GM23338 (cell line): ENCODE results near the gene CMPK1. TPM values are rescaled to one million over a fixed set of nuclear protein-coding genes. Genes with fewer than 3 reads are reported as not detected.

Experiments used
- ATAC-seq: fragments of 200-7000 bp; cut with Tn5 transposase; 3 replicates; pipeline ENCODE4 v1.9.1; 2020
- DNase-seq: peaks from one replicate; pipeline ENCODE4 v3.0.0-alpha.2; 2015; ENCODE audit warnings: low spot score
- H2AFZ ChIP-seq: fragments of 200-600 bp; sonication (generic); 2 replicates; pipeline ENCODE4 v1.8.0; 2016; ENCODE audit warnings: antibody characterized with exemption, mild to moderate bottlenecking, moderate library complexity
- H3F3A ChIP-seq: fragments of 200-600 bp; sonication (generic); replicated peaks from 2 replicates; pipeline ENCODE4 v1.8.0; 2017; ENCODE audit warnings: antibody characterized with exemption, mixed run types, low read depth
- H3K27ac ChIP-seq: fragments of 200-600 bp; sonication (generic); 2 replicates; pipeline ENCODE4 v1.6.1; 2016; ENCODE audit warnings: low read depth
- H3K27me3 ChIP-seq: fragments of 200-600 bp; sonication (generic); 2 replicates; pipeline ENCODE4 v1.8.0; 2016; ENCODE audit warnings: mild to moderate bottlenecking, mixed run types, moderate library complexity; ENCODE audit not compliant: insufficient read depth
- H3K36me3 ChIP-seq: fragments of 200-600 bp; sonication (generic); 2 replicates; pipeline ENCODE4 v1.8.0; 2016; ENCODE audit warnings: mild to moderate bottlenecking; ENCODE audit not compliant: insufficient read depth
- H3K4me1 ChIP-seq: fragments of 200-600 bp; sonication (generic); 2 replicates; pipeline ENCODE4 v1.8.0; 2016; ENCODE audit warnings: mild to moderate bottlenecking, moderate library complexity; ENCODE audit not compliant: insufficient read depth
- H3K4me2 ChIP-seq: fragments of 200-600 bp; sonication (generic); 2 replicates; pipeline ENCODE4 v1.7.1; 2017; ENCODE audit warnings: mixed run types
- H3K4me3 ChIP-seq: fragments of 200-600 bp; sonication (generic); 2 replicates; pipeline ENCODE4 v1.6.1; 2016; ENCODE audit warnings: mixed run types
- H3K79me2 ChIP-seq: fragments of 200-600 bp; sonication (generic); replicated peaks from 2 replicates; pipeline ENCODE4 v1.8.0; 2017; ENCODE audit warnings: mild to moderate bottlenecking; ENCODE audit not compliant: insufficient read depth
- H3K9me2 ChIP-seq: fragments of 200-600 bp; sonication (generic); 2 replicates; pipeline ENCODE4 v1.8.0; 2017; ENCODE audit not compliant: insufficient read depth
- H4K20me1 ChIP-seq: fragments of 200-600 bp; sonication (generic); replicated peaks from 2 replicates; pipeline ENCODE4 v1.8.0; 2017; ENCODE audit warnings: mild to moderate bottlenecking; ENCODE audit not compliant: insufficient read depth
- H3K27ac Mint-ChIP-seq: 2 replicates; pipeline ENCODE4 v1.8.0; 2020; ENCODE audit warnings: inconsistent platforms, mild to moderate bottlenecking, moderate library complexity, mixed read lengths
- H3K27me3 Mint-ChIP-seq: 3 replicates; pipeline ENCODE4 v1.8.0; 2022; ENCODE audit warnings: low read depth, mild to moderate bottlenecking, moderate library complexity, mixed read lengths, inconsistent platforms; ENCODE audit not compliant: insufficient read depth, poor library complexity
- H3K36me3 Mint-ChIP-seq: 3 replicates; pipeline ENCODE4 v1.8.0; 2021; ENCODE audit warnings: low read depth, mild to moderate bottlenecking, inconsistent platforms, moderate library complexity, mixed read lengths
- H3K4me1 Mint-ChIP-seq: 3 replicates; pipeline ENCODE4 v1.8.0; 2020; ENCODE audit warnings: mild to moderate bottlenecking, inconsistent platforms, mixed read lengths
- H3K4me3 Mint-ChIP-seq: 3 replicates; pipeline ENCODE4 v1.8.0; 2021; ENCODE audit warnings: moderate library complexity, mild to moderate bottlenecking, inconsistent platforms, mixed read lengths
- H3K9me3 Mint-ChIP-seq: 3 replicates; pipeline ENCODE4 v1.8.0; 2020; ENCODE audit warnings: moderate library complexity, mild to moderate bottlenecking, inconsistent platforms, mixed read lengths
- CREB1 ChIP-seq: fragments of 250-450 bp; sonication (Bioruptor Pico); IDR thresholded peaks from 2 replicates; pipeline ENCODE4 v1.5.0; 2020; ENCODE audit warnings: low read depth, mild to moderate bottlenecking, moderate library complexity
- EZH2 ChIP-seq: fragments of 200-600 bp; sonication (generic); IDR thresholded peaks from one replicate; pipeline ENCODE4 v1.8.0; 2017; ENCODE audit warnings: antibody characterized with exemption, mild to moderate bottlenecking, low read depth; ENCODE audit not compliant: unreplicated experiment
- EZH2phosphoT487 ChIP-seq: fragments of 200-600 bp; sonication (generic); IDR thresholded peaks from one replicate; pipeline ENCODE4 v1.8.1; 2018; ENCODE audit warnings: antibody characterized with exemption; ENCODE audit not compliant: unreplicated experiment
- JUNB ChIP-seq: IDR thresholded peaks from one replicate; pipeline ENCODE4 v1.6.1; 2016; ENCODE audit warnings: antibody characterized with exemption; ENCODE audit not compliant: unreplicated experiment
- NANOG ChIP-seq: IDR thresholded peaks from 2 replicates; pipeline ENCODE4 v1.6.1; 2016; ENCODE audit warnings: antibody characterized with exemption, borderline replicate concordance
- POLR2AphosphoS5 ChIP-seq: IDR thresholded peaks from 2 replicates; pipeline ENCODE4 v1.6.1; 2016; ENCODE audit warnings: antibody characterized with exemption, low read depth
- STAT1 ChIP-seq: IDR thresholded peaks from one replicate; pipeline ENCODE4 v1.6.1; 2016; ENCODE audit warnings: antibody characterized with exemption; ENCODE audit not compliant: unreplicated experiment
- ZNF114 ChIP-seq: fragments of 250-450 bp; sonication (Bioruptor Pico); IDR thresholded peaks from 2 replicates; pipeline ENCODE4 v1.5.0; 2020; ENCODE audit warnings: mild to moderate bottlenecking, moderate library complexity
- ZNF331 ChIP-seq: fragments of 250-450 bp; sonication (Bioruptor Pico); IDR thresholded peaks from 2 replicates; pipeline ENCODE4 v1.5.0; 2020; ENCODE audit warnings: low read depth, mild to moderate bottlenecking, moderate library complexity
- ZNF462 ChIP-seq: fragments of 250-450 bp; sonication (Bioruptor Pico); IDR thresholded peaks from 2 replicates; pipeline ENCODE4 v1.5.0; 2020; ENCODE audit warnings: mild to moderate bottlenecking, moderate library complexity
- polyA plus RNA-seq: library from polyadenylated mRNA; unstranded; fragments of >200 nt; fragmentation: Nextera tagmentation; extraction: Ambion mirVana; gene quantifications from 2 replicates; pipeline ENCODE4 v1.2.1, GENCODE V29; 2016
- total RNA-seq: library from RNA; depleted of rRNA; stranded (reverse); fragments of >200 nt; shearing (Covaris generic); gene quantifications from 2 replicates; pipeline ENCODE4 v1.2.3, GENCODE V29; 2014
- TF ChIP-seq, protein P1 (sequence below): IDR thresholded peaks from one replicate; pipeline ENCODE4 v1.6.1; 2018; ENCODE audit warnings: antibody characterized with exemption; ENCODE audit not compliant: unreplicated experiment
- TF ChIP-seq, protein P2 (sequence below): IDR thresholded peaks from 2 replicates; pipeline ENCODE4 v1.6.1; 2016; ENCODE audit warnings: antibody characterized with exemption
- TF ChIP-seq, protein P3 (sequence below), 2 experiments: fragments of 200-600 bp in 1 of 2; sonication (generic) in 1 of 2; conservative IDR thresholded peaks; 2 replicates each; pipeline versions ENCODE4 v1.5.1 to v1.6.1; 2016 to 2017; ENCODE audit warnings: antibody characterized with exemption in 2 of 2, low read depth in 2 of 2, mild to moderate bottlenecking in 2 of 2, moderate library complexity in 1 of 2

Gene CMPK1
- total and polyA plus RNA-seq, 2 experiments from 2014 or later, result 22.8 to 28.6 TPM

- no peak for ATAC-seq
- H3K4me2 ChIP-seq, result no peak overlapping the region
- H3K27ac Mint-ChIP-seq, result no peak overlapping the region
Measured at GRCh38 chr1:47323599-47324031, 10.0 kb upstream of the CMPK1 start.

More at GRCh38 chr1:47323599-47324031, 10.0 kb upstream of the CMPK1 start:
- no peaks in the 10 kb centered on the region for H3K79me2 ChIP-seq
- H3K36me3 Mint-ChIP-seq, result no peaks in the 10 kb centered on the region
- no peaks in the 10 kb centered on the region for H3K9me2 ChIP-seq
- no peak overlapping the region for H3K27ac ChIP-seq
- TF ChIP-seq JUNB, result no peak
- no peak for TF ChIP-seq NANOG
- no peak for TF ChIP-seq ZNF331 (CRISPR knock-in tag)
- no peak for TF ChIP-seq CREB1
- no peak for TF ChIP-seq EZH2phosphoT487
- TF ChIP-seq, protein P1, sequence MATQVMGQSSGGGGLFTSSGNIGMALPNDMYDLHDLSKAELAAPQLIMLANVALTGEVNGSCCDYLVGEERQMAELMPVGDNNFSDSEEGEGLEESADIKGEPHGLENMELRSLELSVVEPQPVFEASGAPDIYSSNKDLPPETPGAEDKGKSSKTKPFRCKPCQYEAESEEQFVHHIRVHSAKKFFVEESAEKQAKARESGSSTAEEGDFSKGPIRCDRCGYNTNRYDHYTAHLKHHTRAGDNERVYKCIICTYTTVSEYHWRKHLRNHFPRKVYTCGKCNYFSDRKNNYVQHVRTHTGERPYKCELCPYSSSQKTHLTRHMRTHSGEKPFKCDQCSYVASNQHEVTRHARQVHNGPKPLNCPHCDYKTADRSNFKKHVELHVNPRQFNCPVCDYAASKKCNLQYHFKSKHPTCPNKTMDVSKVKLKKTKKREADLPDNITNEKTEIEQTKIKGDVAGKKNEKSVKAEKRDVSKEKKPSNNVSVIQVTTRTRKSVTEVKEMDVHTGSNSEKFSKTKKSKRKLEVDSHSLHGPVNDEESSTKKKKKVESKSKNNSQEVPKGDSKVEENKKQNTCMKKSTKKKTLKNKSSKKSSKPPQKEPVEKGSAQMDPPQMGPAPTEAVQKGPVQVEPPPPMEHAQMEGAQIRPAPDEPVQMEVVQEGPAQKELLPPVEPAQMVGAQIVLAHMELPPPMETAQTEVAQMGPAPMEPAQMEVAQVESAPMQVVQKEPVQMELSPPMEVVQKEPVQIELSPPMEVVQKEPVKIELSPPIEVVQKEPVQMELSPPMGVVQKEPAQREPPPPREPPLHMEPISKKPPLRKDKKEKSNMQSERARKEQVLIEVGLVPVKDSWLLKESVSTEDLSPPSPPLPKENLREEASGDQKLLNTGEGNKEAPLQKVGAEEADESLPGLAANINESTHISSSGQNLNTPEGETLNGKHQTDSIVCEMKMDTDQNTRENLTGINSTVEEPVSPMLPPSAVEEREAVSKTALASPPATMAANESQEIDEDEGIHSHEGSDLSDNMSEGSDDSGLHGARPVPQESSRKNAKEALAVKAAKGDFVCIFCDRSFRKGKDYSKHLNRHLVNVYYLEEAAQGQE, result no peak
- no peak for TF ChIP-seq POLR2AphosphoS5
- no peak for TF ChIP-seq ZNF462 (CRISPR knock-in tag)
- no peak for TF ChIP-seq EZH2
- TF ChIP-seq, protein P2, sequence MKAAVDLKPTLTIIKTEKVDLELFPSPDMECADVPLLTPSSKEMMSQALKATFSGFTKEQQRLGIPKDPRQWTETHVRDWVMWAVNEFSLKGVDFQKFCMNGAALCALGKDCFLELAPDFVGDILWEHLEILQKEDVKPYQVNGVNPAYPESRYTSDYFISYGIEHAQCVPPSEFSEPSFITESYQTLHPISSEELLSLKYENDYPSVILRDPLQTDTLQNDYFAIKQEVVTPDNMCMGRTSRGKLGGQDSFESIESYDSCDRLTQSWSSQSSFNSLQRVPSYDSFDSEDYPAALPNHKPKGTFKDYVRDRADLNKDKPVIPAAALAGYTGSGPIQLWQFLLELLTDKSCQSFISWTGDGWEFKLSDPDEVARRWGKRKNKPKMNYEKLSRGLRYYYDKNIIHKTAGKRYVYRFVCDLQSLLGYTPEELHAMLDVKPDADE, result no peak
- TF ChIP-seq, protein P3, sequence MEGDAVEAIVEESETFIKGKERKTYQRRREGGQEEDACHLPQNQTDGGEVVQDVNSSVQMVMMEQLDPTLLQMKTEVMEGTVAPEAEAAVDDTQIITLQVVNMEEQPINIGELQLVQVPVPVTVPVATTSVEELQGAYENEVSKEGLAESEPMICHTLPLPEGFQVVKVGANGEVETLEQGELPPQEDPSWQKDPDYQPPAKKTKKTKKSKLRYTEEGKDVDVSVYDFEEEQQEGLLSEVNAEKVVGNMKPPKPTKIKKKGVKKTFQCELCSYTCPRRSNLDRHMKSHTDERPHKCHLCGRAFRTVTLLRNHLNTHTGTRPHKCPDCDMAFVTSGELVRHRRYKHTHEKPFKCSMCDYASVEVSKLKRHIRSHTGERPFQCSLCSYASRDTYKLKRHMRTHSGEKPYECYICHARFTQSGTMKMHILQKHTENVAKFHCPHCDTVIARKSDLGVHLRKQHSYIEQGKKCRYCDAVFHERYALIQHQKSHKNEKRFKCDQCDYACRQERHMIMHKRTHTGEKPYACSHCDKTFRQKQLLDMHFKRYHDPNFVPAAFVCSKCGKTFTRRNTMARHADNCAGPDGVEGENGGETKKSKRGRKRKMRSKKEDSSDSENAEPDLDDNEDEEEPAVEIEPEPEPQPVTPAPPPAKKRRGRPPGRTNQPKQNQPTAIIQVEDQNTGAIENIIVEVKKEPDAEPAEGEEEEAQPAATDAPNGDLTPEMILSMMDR (conservative IDR thresholded peaks at IDR 0.05; ENCODE audit: low read depth in 2 of 2), result no peak
- TF ChIP-seq STAT1, result no peak
- TF ChIP-seq ZNF114 (CRISPR knock-in tag), result no peak
- no peaks in the 10 kb centered on the region for H3K4me1 ChIP-seq
- H4K20me1 ChIP-seq, result no peaks in the 10 kb centered on the region
- H3K4me1 Mint-ChIP-seq, result no peaks in the 10 kb centered on the region
- no peaks in the 10 kb centered on the region for H3K36me3 ChIP-seq
- H3K4me3 ChIP-seq, result no peak overlapping the region
- H3K27me3 ChIP-seq, result no peaks in the 10 kb centered on the region
- no peak overlapping the region for H3K4me3 Mint-ChIP-seq
- no peaks in the 10 kb centered on the region for H3K9me3 Mint-ChIP-seq
- no peak overlapping the region for H2AFZ ChIP-seq
- DNase-seq, result no peak
- H3K27me3 Mint-ChIP-seq, result no peaks in the 10 kb centered on the region
- H3F3A ChIP-seq, result no peaks in the 10 kb centered on the region
